ENCODE results near the gene MAGOHB.
A peak's percentile ranks its signal among the peaks of the same experiment; 100 is the strongest.

The MAGOHB gene

DNA sequence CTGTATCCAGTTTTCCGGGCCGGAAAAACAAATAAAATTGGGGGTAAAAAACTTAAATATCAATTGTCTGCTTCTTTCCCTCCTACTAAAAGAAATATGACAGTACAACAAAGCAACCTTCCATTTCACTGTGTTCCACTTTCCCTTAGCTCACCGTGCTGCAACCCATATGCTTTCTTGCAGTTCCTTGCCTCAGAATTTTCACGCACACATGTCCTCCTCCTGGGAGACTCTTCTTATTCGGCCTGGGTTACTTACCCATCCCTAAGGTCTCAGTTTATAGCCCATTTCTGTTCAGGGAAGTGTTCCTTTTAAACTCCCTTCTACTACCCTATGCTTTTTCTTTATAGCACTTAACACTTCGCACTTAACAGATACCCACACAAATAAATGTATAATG, 4.5 kb upstream of the MAGOHB start:
- Histone ChIP-seq H3K36me3 (ENCODE audit: insufficient read depth, low read length) (no peaks in the 10 kb centered on the region), H3K27me3 (ENCODE audit: insufficient read depth, low read length) (no peaks in the 10 kb centered on the region), H3K4me1 (ENCODE audit: insufficient read depth, low read length, severe bottlenecking) (peaks cover 7% of the 10 kb centered on the region), H3K79me2 (ENCODE audit: insufficient read depth, low read length) (peaks cover 4% of the 10 kb centered on the region), H3K9ac (ENCODE audit: low read length) (no peak overlapping the region), H3K4me3 (ENCODE audit: low read depth, low read length, poor library complexity, severe bottlenecking) (no peak overlapping the region), H2AFZ (ENCODE audit: low read length) (no peak overlapping the region), H4K20me1 (ENCODE audit: insufficient read depth, low read length) (no peaks in the 10 kb centered on the region), H3F3A (ENCODE audit: insufficient read depth, low read length) (no peaks in the 10 kb centered on the region), H3K9me2 (ENCODE audit: low read depth, low read length) (no peaks in the 10 kb centered on the region), H3K27ac (ENCODE audit: low read depth, low read length, poor library complexity, severe bottlenecking) (no peak overlapping the region), H3K4me2 (ENCODE audit: low read length) (no peak overlapping the region), H3K9me3 (ENCODE audit: low read length) (no peaks in the 10 kb centered on the region)
- no peak for TF ChIP-seq CTCF (IDR thresholded peaks at IDR 0.05; ENCODE audit: low read length)
- no peak for TF ChIP-seq EZH2 (IDR thresholded peaks at IDR 0.05; ENCODE audit: borderline replicate concordance, low read length)

DNA sequence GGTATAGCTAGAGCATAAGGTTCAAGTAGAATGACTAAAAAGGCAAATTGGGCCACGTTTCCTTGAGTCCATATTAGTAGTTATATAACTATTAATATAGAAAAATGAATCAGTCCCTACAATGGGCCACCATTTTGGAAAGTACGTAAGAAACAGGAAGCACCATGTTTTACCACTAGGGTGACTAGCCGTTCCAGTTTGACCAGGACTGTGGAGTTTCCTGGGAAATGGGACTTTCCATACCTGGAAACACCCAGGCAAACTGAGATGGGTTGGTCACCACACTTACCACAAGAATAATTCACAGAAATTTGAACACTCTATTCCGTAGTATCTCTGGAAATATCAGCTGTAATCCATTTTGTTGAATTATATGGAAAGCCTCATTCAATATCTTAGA, 2.1 kb upstream of the MAGOHB start:
- TF ChIP-seq EZH2 (IDR thresholded peaks at IDR 0.05; ENCODE audit: borderline replicate concordance, low read length) (no peak), CTCF (IDR thresholded peaks at IDR 0.05; ENCODE audit: low read length) (no peak)
- H3K4me1 ChIP-seq (ENCODE audit: insufficient read depth, low read length, severe bottlenecking): peaks cover 28% of the 10 kb centered on the region
- no peaks in the 10 kb centered on the region for H3K9me2 ChIP-seq (ENCODE audit: low read depth, low read length)
- peaks cover 23% of the 10 kb centered on the region for H3K79me2 ChIP-seq (ENCODE audit: insufficient read depth, low read length)
- H3K4me2 ChIP-seq (ENCODE audit: low read length): no peak overlapping the region
- H3K27me3 ChIP-seq (ENCODE audit: insufficient read depth, low read length): no peaks in the 10 kb centered on the region
- no peak overlapping the region for H3K9ac ChIP-seq (ENCODE audit: low read length)
- no peaks in the 10 kb centered on the region for H3K9me3 ChIP-seq (ENCODE audit: low read length)
- no peaks in the 10 kb centered on the region for H4K20me1 ChIP-seq (ENCODE audit: insufficient read depth, low read length)
- H3K36me3 ChIP-seq (ENCODE audit: insufficient read depth, low read length): peaks cover 13% of the 10 kb centered on the region; the same call in 1 of the 2 replicates
- no peak overlapping the region for H3K27ac ChIP-seq (ENCODE audit: low read depth, low read length, poor library complexity, severe bottlenecking)
- H3F3A ChIP-seq (ENCODE audit: insufficient read depth, low read length): no peaks in the 10 kb centered on the region
- no peak overlapping the region for H3K4me3 ChIP-seq (ENCODE audit: low read depth, low read length, poor library complexity, severe bottlenecking)
- no peak overlapping the region for H2AFZ ChIP-seq (ENCODE audit: low read length)

DNA sequence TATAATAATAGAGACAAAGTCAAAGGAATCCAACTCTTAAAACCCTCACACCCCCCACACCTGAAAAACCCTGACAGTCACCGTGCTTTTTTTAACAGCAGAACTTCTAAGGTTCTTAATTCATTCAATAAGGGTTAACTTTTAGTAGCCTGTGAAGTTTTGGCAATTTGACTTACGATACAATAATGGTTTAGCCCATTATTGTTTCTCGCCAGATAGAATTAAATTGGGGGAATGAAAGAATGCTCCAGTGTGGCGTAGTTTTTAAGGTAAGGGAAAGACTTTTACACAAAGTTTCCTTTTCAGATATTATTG, 604 bp upstream of the MAGOHB start:
- Histone ChIP-seq H3K36me3 (ENCODE audit: insufficient read depth, low read length) (peaks cover 29% of the 10 kb centered on the region; the same call in 1 of the 2 replicates), H3K9me2 (ENCODE audit: low read depth, low read length) (no peaks in the 10 kb centered on the region), H3K4me3 (ENCODE audit: low read depth, low read length, poor library complexity, severe bottlenecking) (peak overlapping the region; percentile 89), H3K4me2 (ENCODE audit: low read length) (peak overlapping the region; percentile 96), H3K4me1 (ENCODE audit: insufficient read depth, low read length, severe bottlenecking) (peaks cover 28% of the 10 kb centered on the region), H3K27ac (ENCODE audit: low read depth, low read length, poor library complexity, severe bottlenecking) (peak overlapping the region; percentile 61), H3K79me2 (ENCODE audit: insufficient read depth, low read length) (peaks cover 23% of the 10 kb centered on the region), H3F3A (ENCODE audit: insufficient read depth, low read length) (no peaks in the 10 kb centered on the region), H2AFZ (ENCODE audit: low read length) (peak overlapping the region; percentile 88), H4K20me1 (ENCODE audit: insufficient read depth, low read length) (no peaks in the 10 kb centered on the region), H3K9me3 (ENCODE audit: low read length) (no peaks in the 10 kb centered on the region), H3K9ac (ENCODE audit: low read length) (peak overlapping the region; percentile 85), H3K27me3 (ENCODE audit: insufficient read depth, low read length) (no peaks in the 10 kb centered on the region)
- no peak for TF ChIP-seq CTCF (IDR thresholded peaks at IDR 0.05; ENCODE audit: low read length)
- TF ChIP-seq EZH2 (IDR thresholded peaks at IDR 0.05; ENCODE audit: borderline replicate concordance, low read length): no peak
